ENCODE data around the gene AKAP6.
A peak's percentile ranks its signal among the peaks of the same experiment; 100 is the strongest.

The AKAP6 gene

GRCh38 chr14:32650665-32651064 lies 321.6 kb downstream of the AKAP6 start:
- ChIA-PET CTCF (no interaction called here), POLR2A (ENCODE audit: low non-redundant PET) (no interaction called here)
- DNase-seq (ENCODE audit: low spot score) = no peak

GRCh38 chr14:32654106-32654505 lies 325.0 kb downstream of the AKAP6 start:
- ChIA-PET CTCF (no interaction called here), POLR2A (ENCODE audit: low non-redundant PET) (no interaction called here)
- no peak for DNase-seq (ENCODE audit: low spot score)
- no peak for TF ChIP-seq CTCF (conservative IDR thresholded peaks at IDR 0.05; ENCODE audit: low read depth)
- H3K27ac ChIP-seq = no peak overlapping the region

More at GRCh38 chr14:32650665-32651064, 321.6 kb downstream of the AKAP6 start:
- no peak for TF ChIP-seq CTCF (conservative IDR thresholded peaks at IDR 0.05; ENCODE audit: low read depth)
- no peak overlapping the region for H3K27ac ChIP-seq

GRCh38 chr14:32656601-32657000 lies 327.5 kb downstream of the AKAP6 start:
- no peak for DNase-seq (ENCODE audit: low spot score)
- POLR2A ChIA-PET (ENCODE audit: low non-redundant PET) = no interaction called here
- TF ChIP-seq CTCF (conservative IDR thresholded peaks at IDR 0.05; ENCODE audit: low read depth) = no peak
- no peak overlapping the region for H3K27ac ChIP-seq
- CTCF ChIA-PET = no interaction called here

GRCh38 chr14:32657081-32657480 lies 328.0 kb downstream of the AKAP6 start:
- DNase-seq (ENCODE audit: low spot score) = peak; percentile 14
- no peak for TF ChIP-seq CTCF (conservative IDR thresholded peaks at IDR 0.05; ENCODE audit: low read depth)
- H3K27ac ChIP-seq = no peak overlapping the region
- ChIA-PET POLR2A (ENCODE audit: low non-redundant PET) (no interaction called here), CTCF (no interaction called here)

GRCh38 chr14:32661216-32661615 lies 332.1 kb downstream of the AKAP6 start:
- POLR2A ChIA-PET (ENCODE audit: low non-redundant PET) = no interaction called here
- no peak for TF ChIP-seq CTCF (conservative IDR thresholded peaks at IDR 0.05; ENCODE audit: low read depth)
- CTCF ChIA-PET = no interaction called here

GRCh38 chr14:32662211-32662610 lies 333.1 kb downstream of the AKAP6 start:
- DNase-seq (ENCODE audit: low spot score) = no peak
- H3K27ac ChIP-seq = no peak overlapping the region
- no peak for TF ChIP-seq CTCF (conservative IDR thresholded peaks at IDR 0.05; ENCODE audit: low read depth)
- CTCF ChIA-PET = interaction anchor here (0.7 kb wide), 1 partner anchor 541 kb away, joined by 3 read pairs; no protein-coding TSS in a partner anchor
- POLR2A ChIA-PET (ENCODE audit: low non-redundant PET) = no interaction called here

More at GRCh38 chr14:32661216-32661615, 332.1 kb downstream of the AKAP6 start:
- H3K27ac ChIP-seq = no peak overlapping the region
- no peak for DNase-seq (ENCODE audit: low spot score)

GRCh38 chr14:32666308-32666707 lies 337.2 kb downstream of the AKAP6 start:
- TF ChIP-seq CTCF (conservative IDR thresholded peaks at IDR 0.05; ENCODE audit: low read depth) = no peak
- H3K27ac ChIP-seq = no peak overlapping the region
- POLR2A ChIA-PET (ENCODE audit: low non-redundant PET) = no interaction called here
- DNase-seq (ENCODE audit: low spot score) = no peak
- CTCF ChIA-PET = no interaction called here
